Measurements from ENCODE around the gene KMT2C. TPM values are rescaled to one million over a fixed set of nuclear protein-coding genes. Genes with fewer than 3 reads are reported as not detected.

KMT2C gene
- total RNA-seq, 1 donor from 2014 or later = 52.0 TPM

- Mint-ChIP-seq H3K36me3 (ENCODE audit: low read depth) (peaks cover 24% of the 10 kb centered on the region), H3K4me3 (ENCODE audit: unreplicated experiment) (no peak overlapping the region), H3K27me3 (ENCODE audit: low read depth) (no peaks in the 10 kb centered on the region), H3K9me3 (ENCODE audit: low read depth) (peaks cover under 1% of the 10 kb centered on the region), H3K4me1 (ENCODE audit: low read depth) (peaks cover 28% of the 10 kb centered on the region), H3K27ac (ENCODE audit: unreplicated experiment) (no peak overlapping the region)
- no peak for TF ChIP-seq CTCF (IDR thresholded peaks at IDR 0.05)
- no peak for DNase-seq (ENCODE audit: low spot score)
These were observed 303.8 kb downstream of the KMT2C start for GRCh38 chr7:152131981-152132494.

GRCh38 chr7:152130658-152131590, 304.9 kb downstream of the KMT2C start:
- H3K4me1 Mint-ChIP-seq (ENCODE audit: low read depth) = peaks cover 17% of the 10 kb centered on the region
- no peak for DNase-seq (ENCODE audit: low spot score)
- peaks cover 29% of the 10 kb centered on the region for H3K36me3 Mint-ChIP-seq (ENCODE audit: low read depth)
- H3K4me3 Mint-ChIP-seq (ENCODE audit: unreplicated experiment) = no peak overlapping the region
- no peak for TF ChIP-seq CTCF (IDR thresholded peaks at IDR 0.05)
- H3K27me3 Mint-ChIP-seq (ENCODE audit: low read depth) = no peaks in the 10 kb centered on the region
- H3K9me3 Mint-ChIP-seq (ENCODE audit: low read depth) = peaks cover 2% of the 10 kb centered on the region
- H3K27ac Mint-ChIP-seq (ENCODE audit: unreplicated experiment) = no peak overlapping the region

GRCh38 chr7:152129682-152130081, 306.1 kb downstream of the KMT2C start:
- Mint-ChIP-seq H3K4me3 (ENCODE audit: unreplicated experiment) (no peak overlapping the region), H3K27ac (ENCODE audit: unreplicated experiment) (no peak overlapping the region), H3K4me1 (ENCODE audit: low read depth) (peaks cover 7% of the 10 kb centered on the region), H3K36me3 (ENCODE audit: low read depth) (peaks cover 39% of the 10 kb centered on the region), H3K9me3 (ENCODE audit: low read depth) (peaks cover 6% of the 10 kb centered on the region), H3K27me3 (ENCODE audit: low read depth) (no peaks in the 10 kb centered on the region)
- DNase-seq (ENCODE audit: low spot score) = no peak
- no peak for TF ChIP-seq CTCF (IDR thresholded peaks at IDR 0.05)

- peaks cover 13% of the 10 kb centered on the region for H3K9me3 Mint-ChIP-seq (ENCODE audit: low read depth)
- peaks cover 47% of the 10 kb centered on the region for H3K36me3 Mint-ChIP-seq (ENCODE audit: low read depth)
- H3K27ac Mint-ChIP-seq (ENCODE audit: unreplicated experiment) = no peak overlapping the region
- no peak for DNase-seq (ENCODE audit: low spot score)
- TF ChIP-seq CTCF (IDR thresholded peaks at IDR 0.05) = no peak
- no peak overlapping the region for H3K4me3 Mint-ChIP-seq (ENCODE audit: unreplicated experiment)
- H3K4me1 Mint-ChIP-seq (ENCODE audit: low read depth) = peaks cover 7% of the 10 kb centered on the region
- no peaks in the 10 kb centered on the region for H3K27me3 Mint-ChIP-seq (ENCODE audit: low read depth)
These were observed 306.9 kb downstream of the KMT2C start for GRCh38 chr7:152128741-152129461.

GRCh38 chr7:152128252-152128651, 307.6 kb downstream of the KMT2C start:
- Mint-ChIP-seq H3K9me3 (ENCODE audit: low read depth) (peaks cover 13% of the 10 kb centered on the region), H3K27ac (ENCODE audit: unreplicated experiment) (no peak overlapping the region), H3K4me1 (ENCODE audit: low read depth) (peaks cover 9% of the 10 kb centered on the region), H3K27me3 (ENCODE audit: low read depth) (no peaks in the 10 kb centered on the region), H3K36me3 (ENCODE audit: low read depth) (peaks cover 48% of the 10 kb centered on the region), H3K4me3 (ENCODE audit: unreplicated experiment) (no peak overlapping the region)
- no peak for DNase-seq (ENCODE audit: low spot score)
- no peak for TF ChIP-seq CTCF (IDR thresholded peaks at IDR 0.05)

All from chondrocyte (in vitro differentiated cells).